Measurements from ENCODE around the gene PAQR7.

Gene PAQR7

DNA sequence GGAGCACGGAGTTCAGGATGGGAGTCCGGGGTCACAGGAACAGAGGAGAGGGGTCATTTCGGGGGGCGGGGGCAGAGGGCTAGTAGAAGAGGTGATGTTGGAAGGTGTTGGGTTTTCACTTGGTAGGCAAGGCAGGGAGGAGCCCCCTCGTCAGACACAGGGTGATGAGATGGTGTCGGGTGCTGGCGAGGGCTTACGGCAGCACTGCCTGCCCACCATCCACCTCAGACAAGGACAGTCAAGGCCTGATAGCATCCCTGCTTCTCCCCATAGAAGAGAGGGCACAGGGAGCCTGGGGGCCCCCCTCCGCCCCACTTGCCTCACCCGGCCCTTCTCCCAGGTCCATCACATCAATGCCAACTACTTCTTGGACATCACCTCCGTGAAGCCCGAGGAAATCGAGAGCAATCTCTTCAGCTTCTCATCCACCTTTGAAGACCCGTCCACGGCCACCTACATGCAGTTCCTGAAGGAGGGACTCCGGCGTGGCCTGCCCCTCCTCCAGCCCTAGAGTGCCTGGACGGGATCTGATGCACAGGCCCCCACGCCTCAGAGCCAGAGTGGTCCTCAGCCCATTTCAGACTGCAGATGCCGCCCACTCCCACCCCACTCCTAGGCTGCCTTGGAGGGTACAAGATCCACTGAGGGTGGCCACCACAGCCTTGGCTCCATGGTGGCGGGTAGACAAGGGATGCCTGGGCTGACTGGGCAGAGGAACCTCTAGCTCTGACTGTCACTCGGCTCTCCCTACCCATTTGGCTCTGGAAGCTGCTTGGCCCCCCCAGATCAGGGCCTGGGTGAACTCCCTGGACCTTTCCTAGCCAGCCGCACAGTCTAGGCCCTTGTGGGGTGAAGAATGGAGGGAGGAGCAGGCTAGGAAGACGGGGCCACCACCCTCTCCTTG lies 60.0 kb downstream of the PAQR7 start:
- DNase-seq (ENCODE audit: low read depth): no peak

DNA sequence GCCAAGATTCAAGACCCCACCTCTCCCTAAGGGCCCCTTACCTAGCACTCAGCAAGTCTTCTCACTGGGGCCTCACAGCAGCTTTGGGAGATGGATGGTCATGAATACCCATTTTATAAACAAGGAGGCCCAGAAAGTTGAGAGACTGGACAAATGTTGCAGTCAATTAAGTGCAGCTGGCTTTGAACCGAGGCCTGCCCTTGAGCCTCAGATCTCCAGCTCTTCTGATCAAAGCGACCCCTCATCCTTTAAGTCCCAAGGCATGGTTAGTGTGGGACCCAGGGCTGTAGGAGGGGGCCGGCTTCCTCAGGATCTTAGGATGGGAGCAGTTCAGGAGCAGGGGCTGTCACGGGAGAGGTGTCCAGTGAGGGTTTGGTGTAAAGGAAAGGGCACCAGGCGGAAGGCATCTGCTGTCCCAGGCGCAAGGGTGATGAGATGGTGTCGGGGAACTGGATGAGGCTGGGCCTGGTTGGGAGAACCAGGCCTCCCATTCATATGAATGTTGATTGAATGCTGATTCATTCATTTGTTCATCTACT lies 60.9 kb downstream of the PAQR7 start:
- no peak for DNase-seq (ENCODE audit: low read depth)

DNA sequence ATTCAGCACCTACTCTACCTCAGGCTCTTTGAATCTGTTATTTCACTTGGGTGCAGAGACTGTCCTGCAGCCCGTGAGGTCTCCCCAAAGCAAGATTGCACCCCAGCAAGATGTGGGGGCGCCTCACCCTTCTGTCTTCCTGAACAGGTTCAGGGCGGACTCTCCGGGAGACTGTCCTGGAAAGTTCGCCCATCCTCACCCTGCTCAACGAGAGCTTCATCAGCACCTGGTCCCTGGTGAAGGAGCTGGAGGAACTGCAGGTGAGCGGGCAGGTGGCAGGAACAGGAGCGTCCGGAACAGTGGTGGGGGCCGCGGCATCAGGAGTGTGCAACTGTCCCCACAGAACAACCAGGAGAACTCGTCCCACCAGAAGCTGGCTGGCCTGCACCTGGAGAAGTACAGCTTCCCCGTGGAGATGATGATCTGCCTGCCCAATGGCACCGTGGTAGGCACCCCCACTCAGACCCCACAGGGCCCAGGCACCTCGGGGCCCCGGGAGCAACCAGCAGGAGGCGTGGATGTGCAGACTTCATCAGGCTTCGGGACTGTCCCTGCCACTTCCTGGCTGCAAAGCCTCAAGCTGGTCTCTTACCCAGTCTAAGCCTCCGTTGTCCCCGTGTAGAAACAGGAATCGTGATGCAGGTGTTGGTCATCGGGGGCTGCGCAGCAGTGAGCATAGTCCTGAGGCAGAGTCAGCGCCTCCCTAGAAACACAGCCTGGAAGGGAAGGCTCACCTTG lies 61.6 kb downstream of the PAQR7 start:
- no peak for DNase-seq (ENCODE audit: low read depth)

DNA sequence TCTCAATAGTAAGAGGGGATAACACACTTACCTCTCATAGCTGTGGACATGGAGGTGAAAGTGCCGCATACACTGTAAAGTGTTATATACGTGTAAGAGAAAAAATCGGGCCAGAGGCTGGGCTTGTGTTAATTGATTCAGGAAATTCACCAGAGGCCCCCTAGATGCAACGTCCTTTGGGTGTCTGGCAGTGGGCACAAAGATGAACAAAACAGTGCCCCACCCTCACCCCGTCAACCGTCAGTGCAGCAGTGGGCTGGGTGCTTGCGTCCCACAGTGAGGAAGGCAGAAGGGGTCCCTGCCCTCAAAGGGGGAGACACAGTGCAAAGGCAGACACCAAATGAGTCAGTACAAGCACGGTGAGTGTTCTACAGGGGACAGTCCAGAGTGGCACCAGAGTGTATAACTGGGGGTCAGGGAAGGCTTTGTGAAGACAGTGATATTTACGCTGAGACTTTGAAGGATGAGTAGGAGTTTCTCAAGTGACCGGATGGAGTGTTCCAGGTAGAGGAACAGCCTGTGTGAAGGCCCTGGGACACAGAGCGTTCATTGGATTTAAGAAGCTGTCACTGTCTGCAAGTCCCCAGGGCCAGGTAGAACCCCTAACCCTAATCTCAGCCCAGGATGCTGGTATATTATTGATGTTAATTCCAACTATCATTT lies 62.3 kb downstream of the PAQR7 start:
- no peak for DNase-seq (ENCODE audit: low read depth)
